Astrocyte of the spinal cord (primary cell): ENCODE results near the gene RNF138.

Source experiments
- DNase-seq: peaks from one replicate; pipeline ENCODE4 v3.0.0; 2011; ENCODE audit warnings: low read depth, low spot score
- H3K4me3 ChIP-seq: 2 replicates; pipeline ENCODE4 v1.5.1; 2011; ENCODE audit warnings: low read depth, mild to moderate bottlenecking, low read length, moderate library complexity
- CTCF ChIP-seq: IDR thresholded peaks from 2 replicates; pipeline ENCODE4 v1.5.1; 2012; ENCODE audit warnings: low read depth, mild to moderate bottlenecking, low read length, inconsistent platforms
- in situ Hi-C: cut with HindIII; loops from 2 replicates; pipeline ENCODE4 v1.10.0; 2017; ENCODE audit warnings: low sequenced_read_pairs

Gene RNF138

GRCh38 chr18:32112826-32113225 is 21.2 kb downstream of the RNF138 start:
- no peak for DNase-seq
- no peak overlapping the region for H3K4me3 ChIP-seq
- no peak for TF ChIP-seq CTCF
- in situ Hi-C loops = no loop called here

- no peak for TF ChIP-seq CTCF
- no peak for DNase-seq
- in situ Hi-C loops = no loop called here
- H3K4me3 ChIP-seq = no peak overlapping the region
Measured at GRCh38 chr18:32114293-32114942, 22.7 kb downstream of the RNF138 start.

GRCh38 chr18:32122039-32122438 is 30.4 kb downstream of the RNF138 start:
- DNase-seq = no peak
- no peak overlapping the region for H3K4me3 ChIP-seq
- in situ Hi-C loops = no loop called here
- TF ChIP-seq CTCF = no peak

GRCh38 chr18:32126538-32126937 is 34.9 kb downstream of the RNF138 start:
- no peak overlapping the region for H3K4me3 ChIP-seq
- no peak for DNase-seq
- in situ Hi-C loops = no loop called here
- TF ChIP-seq CTCF = no peak

GRCh38 chr18:32135625-32136024 is 44.0 kb downstream of the RNF138 start:
- no peak for DNase-seq
- H3K4me3 ChIP-seq = no peak overlapping the region
- TF ChIP-seq CTCF = no peak
- in situ Hi-C loops = no loop called here

- no peak for DNase-seq
- in situ Hi-C loops = no loop called here
- H3K4me3 ChIP-seq = no peak overlapping the region
- no peak for TF ChIP-seq CTCF
Measured at GRCh38 chr18:32138332-32138982, 46.8 kb downstream of the RNF138 start.
